AG09319 (cell line): ENCODE measurements around the gene RNF167.

ENCODE experiments used
- DNase-seq: peaks from one replicate; pipeline ENCODE4 v3.0.0-alpha.2; 2010; ENCODE audit warnings: low read depth; ENCODE audit errors: extremely low read depth
- CTCF ChIP-seq: IDR thresholded peaks from 2 replicates; pipeline ENCODE4 v1.5.1; 2011; ENCODE audit warnings: low read depth, mild to moderate bottlenecking, inconsistent platforms, low read length, moderate library complexity

RNF167 gene

GRCh38 chr17:4970273-4970672 lies 30.2 kb downstream of the RNF167 start:
- DNase-seq: no peak
- no peak for TF ChIP-seq CTCF

- no peak for DNase-seq
- no peak for TF ChIP-seq CTCF
Measured at GRCh38 chr17:4971826-4972225, 31.8 kb downstream of the RNF167 start.

GRCh38 chr17:4972322-4972721 lies 32.3 kb downstream of the RNF167 start:
- TF ChIP-seq CTCF: no peak

GRCh38 chr17:4972752-4973151 lies 32.7 kb downstream of the RNF167 start:
- no peak for DNase-seq
- no peak for TF ChIP-seq CTCF

More at GRCh38 chr17:4972322-4972721, 32.3 kb downstream of the RNF167 start:
- DNase-seq: no peak

- no peak for DNase-seq
- no peak for TF ChIP-seq CTCF
Measured at GRCh38 chr17:4973256-4974114, 33.4 kb downstream of the RNF167 start.

- no peak for TF ChIP-seq CTCF
- no peak for DNase-seq
Measured at GRCh38 chr17:4974115-4974670, 34.1 kb downstream of the RNF167 start.

GRCh38 chr17:4978726-4979125 lies 38.7 kb downstream of the RNF167 start:
- DNase-seq: no peak
- TF ChIP-seq CTCF: no peak
